ENCODE measurements around the gene RIT1. TPM values are rescaled to one million over a fixed set of nuclear protein-coding genes. Genes with fewer than 3 reads are reported as not detected.

The RIT1 gene
- total RNA-seq, 2 experiments from 2014 or later: 15.9 to 21.0 TPM

- H4K20me1 ChIP-seq (ENCODE audit: insufficient read depth, low read length): no peaks in the 10 kb centered on the region
- H2AFZ ChIP-seq (ENCODE audit: low read length): peak overlapping the region; percentile 30; the same call in 1 of the 2 replicates
- H3K36me3 ChIP-seq (ENCODE audit: insufficient read depth, low read length): peaks cover 39% of the 10 kb centered on the region
- peak overlapping the region; percentile 82 for H3K4me2 ChIP-seq (ENCODE audit: low read length)
- peak; percentile 72 for DNase-seq (ENCODE audit: low spot score)
- H3K27ac ChIP-seq (ENCODE audit: low read depth, low read length, poor library complexity, severe bottlenecking): peak overlapping the region; percentile 65
- H3K9me2 ChIP-seq (ENCODE audit: insufficient read depth, low read length): no peaks in the 10 kb centered on the region
- no TSS peak for BruUV-seq (replicated peaks)
- POLR2A ChIA-PET: interaction anchor here (0.6 to 6.2 kb wide), 20 partner anchors 8 to 188 kb away, joined by 3 to 46 read pairs (median 4); no protein-coding TSS in a partner anchor
- CTCF ChIA-PET (ENCODE audit: unreplicated experiment): interaction anchor here (0.8 to 1.6 kb wide), 4 partner anchors 10 to 86 kb away, joined by 3 to 6 read pairs (median 4); no protein-coding TSS in a partner anchor
- peak overlapping the region; percentile 79 for H3K4me3 ChIP-seq (ENCODE audit: low read depth, low read length, poor library complexity, severe bottlenecking)
- TF ChIP-seq, protein P1, sequence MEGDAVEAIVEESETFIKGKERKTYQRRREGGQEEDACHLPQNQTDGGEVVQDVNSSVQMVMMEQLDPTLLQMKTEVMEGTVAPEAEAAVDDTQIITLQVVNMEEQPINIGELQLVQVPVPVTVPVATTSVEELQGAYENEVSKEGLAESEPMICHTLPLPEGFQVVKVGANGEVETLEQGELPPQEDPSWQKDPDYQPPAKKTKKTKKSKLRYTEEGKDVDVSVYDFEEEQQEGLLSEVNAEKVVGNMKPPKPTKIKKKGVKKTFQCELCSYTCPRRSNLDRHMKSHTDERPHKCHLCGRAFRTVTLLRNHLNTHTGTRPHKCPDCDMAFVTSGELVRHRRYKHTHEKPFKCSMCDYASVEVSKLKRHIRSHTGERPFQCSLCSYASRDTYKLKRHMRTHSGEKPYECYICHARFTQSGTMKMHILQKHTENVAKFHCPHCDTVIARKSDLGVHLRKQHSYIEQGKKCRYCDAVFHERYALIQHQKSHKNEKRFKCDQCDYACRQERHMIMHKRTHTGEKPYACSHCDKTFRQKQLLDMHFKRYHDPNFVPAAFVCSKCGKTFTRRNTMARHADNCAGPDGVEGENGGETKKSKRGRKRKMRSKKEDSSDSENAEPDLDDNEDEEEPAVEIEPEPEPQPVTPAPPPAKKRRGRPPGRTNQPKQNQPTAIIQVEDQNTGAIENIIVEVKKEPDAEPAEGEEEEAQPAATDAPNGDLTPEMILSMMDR (conservative IDR thresholded peaks at IDR 0.05; ENCODE audit: low read length): no peak
- no peak for TF ChIP-seq EZH2phosphoT487 (IDR thresholded peaks at IDR 0.05; ENCODE audit: borderline replicate concordance, low read depth, low read length)
- intact Hi-C loops (cut with micrococcal nuclease; ENCODE audit: unreplicated experiment): loop anchor here (1.0 to 2.0 kb wide), 3 partner anchors 10 to 75 kb away; partner anchors contain the start of gene KHDC4
- peaks cover 84% of the 10 kb centered on the region for H3K79me2 ChIP-seq (ENCODE audit: insufficient read depth, low read depth, low read length)
- peaks cover 60% of the 10 kb centered on the region for H3K4me1 ChIP-seq (ENCODE audit: insufficient read depth, low read length, poor library complexity, severe bottlenecking)
- H3K9me3 ChIP-seq (ENCODE audit: low read length): no peaks in the 10 kb centered on the region
Observed at GRCh38 chr1:155859881-155860871, 51.0 kb downstream of the RIT1 start.

- ChIA-PET CTCF (ENCODE audit: unreplicated experiment) (interaction anchor here (0.8 to 1.6 kb wide), 5 partner anchors 9 to 87 kb away, joined by 3 to 6 read pairs (median 3); no protein-coding TSS in a partner anchor), POLR2A (interaction anchor here (0.6 to 6.2 kb wide), 20 partner anchors 9 to 187 kb away, joined by 3 to 46 read pairs (median 4); no protein-coding TSS in a partner anchor)
- no peak for TF ChIP-seq EZH2phosphoT487 (IDR thresholded peaks at IDR 0.05; ENCODE audit: borderline replicate concordance, low read depth, low read length)
- TF ChIP-seq, protein P1 (conservative IDR thresholded peaks at IDR 0.05; ENCODE audit: low read length): no peak
- H3K4me1 ChIP-seq (ENCODE audit: insufficient read depth, low read length, poor library complexity, severe bottlenecking): peaks cover 60% of the 10 kb centered on the region
- H2AFZ ChIP-seq (ENCODE audit: low read length): peak within 1 kb of the TSS; percentile 75
- DNase-seq (ENCODE audit: low spot score): peak; percentile 99
- BruUV-seq (replicated peaks): no TSS peak
- H3K9me2 ChIP-seq (ENCODE audit: insufficient read depth, low read length): no peaks in the 10 kb centered on the region
- peak within 1 kb of the TSS; percentile 85 for H3K4me2 ChIP-seq (ENCODE audit: low read length)
- intact Hi-C loops (cut with micrococcal nuclease; ENCODE audit: unreplicated experiment): loop anchor here (1.0 to 2.0 kb wide), 2 partner anchors 9 to 75 kb away; partner anchors contain the start of gene KHDC4
- peak within 1 kb of the TSS; percentile 89 for H3K27ac ChIP-seq (ENCODE audit: low read depth, low read length, poor library complexity, severe bottlenecking)
- H3K9me3 ChIP-seq (ENCODE audit: low read length): no peaks in the 10 kb centered on the region
- H3K4me3 ChIP-seq (ENCODE audit: low read depth, low read length, poor library complexity, severe bottlenecking): peak within 1 kb of the TSS; percentile 79
- peaks cover 79% of the 10 kb centered on the region for H3K79me2 ChIP-seq (ENCODE audit: insufficient read depth, low read depth, low read length)
- no peaks in the 10 kb centered on the region for H4K20me1 ChIP-seq (ENCODE audit: insufficient read depth, low read length)
- peaks cover 39% of the 10 kb centered on the region for H3K36me3 ChIP-seq (ENCODE audit: insufficient read depth, low read length)
Observed at GRCh38 chr1:155859234-155859829, 51.8 kb downstream of the RIT1 start, which contains the start of gene SYT11. SYT11 (plus strand) TSS chr1:155859567; CDS start chr1:155859762, 195 bp downstream.

Measured in OCI-LY7 (cell line).